Measurements from ENCODE around the gene ANTXR2.
"Not testable (repeated sequence)": the region's sequence is repeated elsewhere in the genome, so short reads cannot be mapped to it uniquely, and the experiment has no call there.

Gene ANTXR2

GRCh38 chr4:79897174-79897573 is 175.9 kb downstream of the ANTXR2 start:
- no peak overlapping the region for H3K4me3 ChIP-seq (ENCODE audit: low read depth, low read length)
- no peak for TF ChIP-seq MYC (IDR thresholded peaks at IDR 0.05; ENCODE audit: low read depth, low read length)
- TF ChIP-seq, protein P1, sequence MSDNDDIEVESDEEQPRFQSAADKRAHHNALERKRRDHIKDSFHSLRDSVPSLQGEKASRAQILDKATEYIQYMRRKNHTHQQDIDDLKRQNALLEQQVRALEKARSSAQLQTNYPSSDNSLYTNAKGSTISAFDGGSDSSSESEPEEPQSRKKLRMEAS (IDR thresholded peaks at IDR 0.05; ENCODE audit: low read depth, low read length) = no peak
- no peak for TF ChIP-seq POLR2A (IDR thresholded peaks at IDR 0.05; ENCODE audit: extremely low read depth, insufficient read length)
- no peak for TF ChIP-seq CTCF (IDR thresholded peaks at IDR 0.05; ENCODE audit: low read depth, low read length)
- no peak for DNase-seq (ENCODE audit: low read depth)

GRCh38 chr4:79893456-79893855 is 179.6 kb downstream of the ANTXR2 start:
- no peak for DNase-seq (ENCODE audit: low read depth)
- TF ChIP-seq, protein P1 (IDR thresholded peaks at IDR 0.05; ENCODE audit: low read depth, low read length) = no peak
- TF ChIP-seq MYC (IDR thresholded peaks at IDR 0.05; ENCODE audit: low read depth, low read length) = no peak
- TF ChIP-seq POLR2A (IDR thresholded peaks at IDR 0.05; ENCODE audit: extremely low read depth, insufficient read length) = no peak
- no peak for TF ChIP-seq CTCF (IDR thresholded peaks at IDR 0.05; ENCODE audit: low read depth, low read length)

GRCh38 chr4:79889026-79889425 is 184.0 kb downstream of the ANTXR2 start:
- not testable (repeated sequence) for DNase-seq (ENCODE audit: low read depth)

More at GRCh38 chr4:79893456-79893855, 179.6 kb downstream of the ANTXR2 start:
- H3K4me3 ChIP-seq (ENCODE audit: low read depth, low read length) = no peak overlapping the region

GRCh38 chr4:79886557-79886956 is 186.5 kb downstream of the ANTXR2 start:
- TF ChIP-seq CTCF (IDR thresholded peaks at IDR 0.05; ENCODE audit: low read depth, low read length) (no peak), POLR2A (IDR thresholded peaks at IDR 0.05; ENCODE audit: extremely low read depth, insufficient read length) (no peak), MYC (IDR thresholded peaks at IDR 0.05; ENCODE audit: low read depth, low read length) (no peak)
- TF ChIP-seq, protein P1 (IDR thresholded peaks at IDR 0.05; ENCODE audit: low read depth, low read length) = no peak
- DNase-seq (ENCODE audit: low read depth) = peak; percentile 65
- no peak overlapping the region for H3K4me3 ChIP-seq (ENCODE audit: low read depth, low read length)

More at GRCh38 chr4:79889026-79889425, 184.0 kb downstream of the ANTXR2 start:
- not testable (repeated sequence) for H3K4me3 ChIP-seq (ENCODE audit: low read depth, low read length)

DNA sequence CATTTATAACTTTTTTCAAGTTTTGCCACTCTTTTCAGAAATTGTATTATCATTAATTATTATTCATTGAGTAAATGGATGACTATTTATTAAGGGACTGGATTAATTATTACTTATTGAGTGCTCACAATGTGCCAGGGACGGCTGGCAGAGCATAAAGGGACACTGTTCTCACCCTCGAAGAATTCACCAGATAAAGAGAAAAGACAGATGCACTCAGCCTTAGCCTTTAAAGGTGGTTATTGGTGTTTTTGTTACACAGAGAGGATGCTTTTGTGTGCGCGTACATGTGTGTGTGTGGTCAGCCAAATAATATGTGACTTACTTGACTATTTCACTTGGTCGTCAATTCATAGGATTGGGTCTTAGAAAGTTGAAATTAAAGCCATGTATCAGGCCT is 187.0 kb downstream of the ANTXR2 start:
- TF ChIP-seq, protein P1 (IDR thresholded peaks at IDR 0.05; ENCODE audit: low read depth, low read length) = no peak
- TF ChIP-seq POLR2A (IDR thresholded peaks at IDR 0.05; ENCODE audit: extremely low read depth, insufficient read length) (no peak), CTCF (IDR thresholded peaks at IDR 0.05; ENCODE audit: low read depth, low read length) (no peak), MYC (IDR thresholded peaks at IDR 0.05; ENCODE audit: low read depth, low read length) (no peak)
- DNase-seq (ENCODE audit: low read depth) = no peak

GRCh38 chr4:79883290-79883689 is 189.7 kb downstream of the ANTXR2 start:
- TF ChIP-seq, protein P1 (IDR thresholded peaks at IDR 0.05; ENCODE audit: low read depth, low read length) = no peak
- TF ChIP-seq CTCF (IDR thresholded peaks at IDR 0.05; ENCODE audit: low read depth, low read length) (no peak), MYC (IDR thresholded peaks at IDR 0.05; ENCODE audit: low read depth, low read length) (no peak), POLR2A (IDR thresholded peaks at IDR 0.05; ENCODE audit: extremely low read depth, insufficient read length) (no peak)
- no peak overlapping the region for H3K4me3 ChIP-seq (ENCODE audit: low read depth, low read length)
- DNase-seq (ENCODE audit: low read depth) = no peak

More for the DNA sequence above, 187.0 kb downstream of the ANTXR2 start:
- no peak overlapping the region for H3K4me3 ChIP-seq (ENCODE audit: low read depth, low read length)
